CD4-positive, alpha-beta T cell treated with Interleukin-6 for 4 hours (primary cell): ENCODE data around the gene PLEKHA7.

Experiments
- DNase-seq: peaks from one replicate; pipeline ENCODE4 v3.0.0-alpha.2; 2020; ENCODE audit warnings: mixed read lengths

Gene PLEKHA7

DNA sequence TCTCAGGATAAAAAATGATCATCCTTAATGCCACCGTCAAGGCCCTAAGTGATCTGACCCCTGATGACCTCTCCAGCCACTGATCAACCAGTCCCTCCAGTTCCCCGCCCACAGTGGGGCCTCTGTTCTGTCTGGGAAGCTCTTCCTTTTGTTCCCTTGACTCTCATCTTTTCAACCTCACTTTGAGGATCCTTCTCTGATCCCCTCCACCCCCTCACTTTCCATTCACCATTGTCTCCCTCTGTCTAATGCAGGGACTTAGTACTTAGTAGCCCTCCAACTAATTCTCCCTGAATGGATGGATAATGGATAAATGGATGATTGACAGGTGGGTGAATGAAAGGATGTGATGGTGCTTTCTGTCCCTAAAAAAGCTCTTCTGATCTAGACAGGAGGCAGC is 230.1 kb downstream of the PLEKHA7 start:
- DNase-seq = no peak

DNA sequence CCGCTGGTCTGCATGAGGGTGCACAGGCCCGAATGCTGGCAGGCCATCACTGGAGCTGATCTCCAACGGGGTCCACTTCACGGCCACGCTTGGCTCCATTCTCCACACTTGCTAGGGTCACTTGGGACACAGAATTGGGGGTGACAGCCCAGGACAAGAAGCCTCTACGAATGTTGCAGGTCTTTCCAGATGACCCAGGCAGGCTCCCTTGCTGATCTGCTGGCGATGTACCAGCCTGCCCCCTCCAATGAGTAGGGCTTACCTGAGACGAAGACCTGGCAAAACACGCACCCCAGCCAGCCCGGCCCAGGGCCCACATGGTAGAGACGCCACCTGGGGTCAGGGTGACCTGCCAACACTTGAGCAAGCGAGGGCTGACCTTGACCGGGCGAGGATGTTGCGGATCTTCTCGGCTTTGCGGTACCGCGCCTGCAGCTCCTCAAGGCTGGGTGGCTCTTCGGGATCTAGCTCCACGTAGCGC is 230.9 kb downstream of the PLEKHA7 start:
- no peak for DNase-seq

DNA sequence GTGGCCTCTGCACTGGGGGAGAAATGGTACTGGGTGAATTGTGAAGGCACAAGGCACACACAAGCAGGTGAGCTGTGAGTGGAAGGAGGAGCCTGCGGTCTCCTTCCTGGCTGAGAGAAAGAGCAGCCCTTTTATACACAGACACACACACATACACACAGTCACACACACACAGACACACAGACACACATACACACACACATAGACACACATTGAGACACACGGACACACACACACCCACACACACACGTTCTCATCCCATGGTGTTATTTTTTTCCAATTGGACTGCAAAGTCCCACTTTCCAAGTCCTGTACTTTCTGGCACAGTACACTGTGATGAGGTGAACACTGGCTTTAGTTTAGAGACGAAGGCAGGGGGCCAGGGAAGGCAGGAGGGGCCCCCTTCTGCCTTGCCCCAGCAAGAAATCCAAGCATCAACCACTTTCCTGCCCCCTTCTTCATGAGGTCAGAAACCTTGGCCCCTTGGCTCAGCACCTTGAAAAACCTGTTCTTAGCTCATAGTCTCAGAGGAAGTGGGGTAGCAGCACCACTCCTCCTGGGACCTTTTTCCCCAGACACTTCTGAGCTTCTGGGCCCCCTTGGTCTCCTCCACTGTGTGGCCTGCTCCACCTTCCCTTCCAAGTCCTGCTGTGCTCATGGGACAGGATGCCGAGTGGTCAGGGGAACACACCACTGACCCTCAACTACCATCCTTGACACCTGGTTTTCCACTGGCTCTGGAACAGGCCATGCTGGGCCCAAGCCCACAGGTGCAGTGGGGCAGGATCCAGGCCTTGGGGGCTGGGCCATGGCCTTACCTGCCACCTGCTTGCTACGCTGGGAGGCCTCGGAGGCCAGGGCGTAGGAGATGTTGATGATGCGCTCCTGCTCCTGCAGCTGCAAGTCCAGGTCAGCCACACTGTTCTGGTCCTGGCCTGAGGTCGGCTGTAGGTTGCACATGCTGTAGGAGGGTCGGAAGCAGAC is 232.0 kb downstream of the PLEKHA7 start:
- DNase-seq = no peak

DNA sequence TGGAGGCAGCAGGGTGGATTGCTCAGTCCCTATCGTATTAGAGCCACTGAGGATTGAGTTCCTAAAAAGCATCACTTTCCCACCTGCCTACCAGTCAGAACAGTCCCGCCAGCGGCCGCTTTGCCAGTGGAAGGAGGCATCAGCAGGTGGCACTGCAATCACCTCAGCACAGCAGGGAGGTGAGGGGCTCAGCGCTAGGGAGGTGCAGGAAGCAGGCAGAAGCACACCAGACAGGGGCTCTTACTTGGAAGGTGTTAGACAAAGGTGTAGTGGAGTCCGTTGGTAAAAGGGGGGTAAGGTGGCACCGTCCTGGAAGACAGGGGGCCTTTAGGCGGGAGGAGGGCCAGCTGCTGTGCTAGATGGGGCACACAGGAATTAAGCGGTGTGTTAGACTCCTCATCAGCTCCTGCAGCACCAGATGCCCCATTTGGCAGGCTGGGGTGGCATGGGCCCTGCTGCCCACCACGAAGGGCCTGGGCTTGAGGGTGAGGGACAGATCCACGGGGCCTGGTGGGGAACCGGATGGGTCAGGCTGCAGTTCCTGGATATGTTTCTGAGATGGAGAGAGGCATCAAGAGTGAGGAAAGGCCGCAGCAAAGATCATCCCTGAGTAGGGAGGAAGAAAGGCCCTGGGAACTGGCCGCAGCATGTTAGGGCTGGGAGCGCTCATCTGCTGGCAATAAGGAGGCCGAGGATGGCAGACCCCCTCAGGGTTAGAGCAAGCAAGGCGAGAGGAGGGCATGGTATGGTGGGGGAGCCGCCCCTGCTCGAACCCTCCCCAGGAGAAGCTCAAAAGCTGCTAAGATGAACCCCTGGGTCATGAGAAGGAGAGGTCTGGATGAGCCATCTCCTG is 233.3 kb downstream of the PLEKHA7 start:
- DNase-seq = no peak

DNA sequence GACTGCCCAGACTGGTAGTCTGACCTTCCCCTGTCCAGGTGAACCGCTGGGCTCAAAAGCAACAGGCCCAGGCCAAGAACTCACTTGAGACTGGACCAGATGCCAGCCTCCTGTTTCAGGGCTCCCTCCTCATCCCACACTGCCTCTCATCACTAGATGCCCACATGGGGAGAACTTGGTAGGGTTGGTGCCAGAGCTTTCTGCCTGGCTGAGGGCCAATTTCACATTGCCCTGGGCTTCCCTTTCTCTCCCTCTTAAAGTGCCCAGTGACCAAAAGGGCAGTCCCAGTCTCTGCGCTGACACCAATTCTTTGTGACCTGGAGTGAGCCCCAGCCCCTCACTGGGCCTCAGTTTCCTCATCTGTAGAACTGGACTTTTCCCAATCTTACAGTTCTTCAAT is 234.1 kb downstream of the PLEKHA7 start:
- DNase-seq = no peak

DNA sequence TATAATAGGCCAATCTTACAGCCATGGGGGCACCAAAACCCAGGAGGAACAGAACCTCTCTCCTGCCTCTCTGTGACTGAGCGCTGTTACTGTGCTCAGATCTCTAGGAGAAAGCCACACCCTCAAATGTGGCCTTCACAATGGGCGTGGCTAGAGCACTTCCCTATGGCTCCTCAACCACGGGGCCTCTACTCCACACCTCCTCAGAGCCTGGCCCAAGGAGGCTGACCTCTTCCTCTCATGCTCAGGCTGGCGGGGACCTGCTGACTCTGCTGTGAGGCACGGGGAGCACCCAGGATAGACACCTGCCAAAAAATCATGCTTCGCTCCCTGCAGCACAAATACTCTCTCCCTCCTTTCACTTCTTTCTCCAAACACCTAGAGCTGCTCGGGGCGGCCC is 234.8 kb downstream of the PLEKHA7 start:
- no peak for DNase-seq

DNA sequence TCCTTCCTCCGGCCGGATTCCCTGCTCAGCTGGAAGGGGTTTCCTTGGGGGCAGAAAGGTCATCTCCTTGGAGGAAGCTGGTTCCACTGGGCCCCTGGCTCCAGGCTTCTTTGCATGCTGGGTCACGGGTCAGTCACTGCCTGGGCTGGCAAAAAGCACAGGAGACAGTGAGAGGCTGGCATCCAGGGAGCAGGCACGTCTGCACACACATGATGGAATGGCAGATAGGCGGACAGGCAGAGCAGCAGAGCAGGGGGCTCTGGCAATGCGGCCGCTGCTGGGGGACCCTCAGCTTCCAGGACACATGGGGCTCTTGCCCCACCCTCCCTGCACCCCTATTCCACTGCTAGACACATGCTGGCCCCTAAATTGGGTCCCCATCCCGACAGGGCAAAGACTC is 235.3 kb downstream of the PLEKHA7 start:
- DNase-seq = no peak

DNA sequence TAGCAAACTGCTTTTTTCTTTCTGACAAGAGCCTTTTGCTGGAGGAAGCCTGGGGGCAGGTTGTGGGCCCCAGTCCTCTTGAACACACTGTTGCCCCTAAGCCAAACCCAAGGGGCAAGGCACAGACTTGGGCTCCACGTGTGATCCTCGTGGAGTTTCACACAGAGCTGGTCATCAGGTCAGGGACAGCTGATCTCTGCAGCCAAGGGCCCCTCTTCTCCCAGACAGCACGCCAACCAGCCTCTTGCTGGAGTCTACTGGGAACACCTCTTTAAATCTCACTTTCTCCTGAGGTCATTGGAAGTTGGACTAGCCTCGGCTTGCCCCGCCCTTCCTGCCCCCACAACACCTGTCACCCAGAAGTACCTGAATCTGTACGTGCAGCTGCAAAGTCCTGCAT is 235.9 kb downstream of the PLEKHA7 start:
- no peak for DNase-seq

DNA sequence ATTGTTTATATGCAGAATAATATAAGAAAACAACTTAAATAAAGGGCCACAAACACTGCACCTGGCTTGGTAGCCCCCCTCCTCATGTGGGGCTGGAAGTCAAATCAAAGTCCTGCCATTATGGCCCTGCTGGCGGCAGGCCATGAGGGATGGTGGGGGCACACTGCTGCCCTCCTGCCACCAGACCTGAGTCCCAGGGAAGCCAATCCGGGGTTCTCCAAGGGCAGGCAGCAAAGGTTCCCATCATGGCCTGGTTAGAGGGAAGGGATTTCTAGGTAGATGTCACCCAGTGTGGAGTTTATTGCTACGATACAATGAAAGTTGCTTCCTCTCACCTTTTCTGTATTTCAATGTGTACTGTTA is 236.6 kb downstream of the PLEKHA7 start:
- no peak for DNase-seq

DNA sequence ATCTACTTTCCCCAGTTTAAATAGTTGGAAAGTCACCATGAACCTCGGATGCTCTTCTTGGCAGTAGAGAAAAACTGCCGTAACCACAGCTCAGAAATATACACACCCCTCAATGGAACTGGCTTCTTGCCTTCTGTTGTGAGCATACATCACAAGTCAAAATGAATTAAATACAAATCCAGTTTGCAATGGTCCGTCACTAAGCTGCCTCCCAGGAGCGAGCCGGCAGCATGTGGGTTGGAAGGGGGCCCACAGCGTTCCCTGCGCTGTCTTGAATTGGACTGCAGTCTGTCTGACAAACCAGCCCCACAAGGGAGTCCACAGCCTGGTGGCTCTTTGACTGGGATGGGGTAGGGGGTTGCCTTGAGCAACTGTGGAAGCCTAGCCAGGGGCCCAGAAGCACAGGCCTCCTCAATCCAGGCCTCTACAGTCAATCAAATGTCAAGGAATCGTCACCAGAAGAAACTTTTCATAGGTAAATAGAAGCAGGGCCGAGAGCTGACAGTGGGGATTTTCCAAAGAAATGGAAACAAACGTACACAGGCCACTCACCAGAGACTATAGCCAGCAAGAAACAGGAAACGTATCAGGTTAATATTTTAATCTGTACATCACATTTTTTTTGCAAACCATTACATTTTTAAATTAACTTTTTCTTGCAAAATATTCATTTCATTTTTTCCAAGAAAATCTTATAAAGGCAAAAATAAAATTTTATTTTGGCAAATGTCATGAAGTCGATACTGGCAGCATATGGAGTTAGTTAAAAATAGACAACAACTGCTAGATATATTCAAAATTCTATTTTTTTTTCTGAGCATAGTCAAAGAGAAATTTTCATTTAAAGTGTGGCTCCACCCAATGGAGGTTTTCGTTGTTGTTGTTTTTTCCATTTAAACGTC is 237.3 kb downstream of the PLEKHA7 start:
- no peak for DNase-seq

DNA sequence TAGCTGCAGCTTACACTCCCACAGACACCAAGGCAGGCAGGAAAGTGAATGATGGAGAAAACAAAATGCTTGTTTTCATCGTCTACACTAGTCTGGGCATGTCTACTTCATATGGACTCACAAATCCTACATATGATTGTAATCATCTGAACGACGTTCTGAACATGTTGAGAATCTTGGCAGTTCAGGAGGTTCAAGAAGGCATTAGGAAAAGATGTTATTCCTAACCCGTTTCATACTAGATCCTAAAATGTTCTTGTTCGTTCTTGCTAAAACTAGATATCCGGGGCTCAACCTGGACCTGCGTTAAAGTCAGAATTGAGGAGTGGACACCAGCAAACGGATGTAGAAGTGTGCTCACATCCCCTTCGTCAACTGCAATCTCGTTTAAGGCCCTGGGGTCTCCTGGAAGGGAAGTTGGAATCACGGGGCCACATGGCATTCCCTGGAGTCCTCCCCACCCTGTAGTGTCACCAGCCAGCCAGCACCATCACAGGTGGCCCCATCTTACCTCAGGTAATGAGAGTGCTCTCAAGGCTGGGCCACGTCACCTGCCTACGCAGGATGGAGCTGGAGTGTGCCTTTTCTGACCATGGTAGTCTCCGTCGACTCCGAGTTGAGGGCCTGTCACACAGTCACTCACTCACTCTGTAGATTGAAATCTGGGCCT is 238.5 kb downstream of the PLEKHA7 start:
- no peak for DNase-seq

DNA sequence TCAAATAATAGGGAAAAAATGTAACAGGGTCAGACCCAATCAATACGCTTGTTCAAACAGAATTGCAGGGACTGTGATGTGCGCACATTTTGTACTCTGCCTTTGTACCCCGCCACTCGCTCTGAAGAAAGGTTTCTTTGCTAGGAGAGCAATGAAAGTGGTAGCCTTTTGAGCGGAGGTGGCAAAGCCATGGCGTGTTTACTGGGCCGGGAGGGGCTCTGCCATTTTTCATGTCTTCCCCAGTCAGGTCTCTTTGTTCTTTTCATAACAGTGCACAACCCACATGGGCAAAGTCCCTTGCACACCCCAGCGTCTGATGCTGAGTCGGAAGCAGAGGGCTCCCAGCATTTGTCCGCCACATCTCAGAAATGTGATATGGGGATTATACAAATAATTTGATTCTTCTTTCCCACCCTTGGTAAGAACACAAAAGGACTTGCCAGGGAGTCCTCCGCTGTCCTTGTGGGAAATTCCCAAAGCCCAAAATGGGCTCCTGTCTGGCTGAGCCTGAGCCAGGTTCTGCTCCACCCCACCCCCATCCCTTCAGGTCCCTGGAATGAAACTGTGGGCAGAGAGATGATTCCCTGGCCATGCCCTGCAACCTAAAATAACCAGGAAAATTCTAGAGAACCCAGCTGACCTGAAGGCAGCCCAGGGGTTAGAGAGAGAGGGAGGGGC is 239.1 kb downstream of the PLEKHA7 start:
- DNase-seq = no peak

DNA sequence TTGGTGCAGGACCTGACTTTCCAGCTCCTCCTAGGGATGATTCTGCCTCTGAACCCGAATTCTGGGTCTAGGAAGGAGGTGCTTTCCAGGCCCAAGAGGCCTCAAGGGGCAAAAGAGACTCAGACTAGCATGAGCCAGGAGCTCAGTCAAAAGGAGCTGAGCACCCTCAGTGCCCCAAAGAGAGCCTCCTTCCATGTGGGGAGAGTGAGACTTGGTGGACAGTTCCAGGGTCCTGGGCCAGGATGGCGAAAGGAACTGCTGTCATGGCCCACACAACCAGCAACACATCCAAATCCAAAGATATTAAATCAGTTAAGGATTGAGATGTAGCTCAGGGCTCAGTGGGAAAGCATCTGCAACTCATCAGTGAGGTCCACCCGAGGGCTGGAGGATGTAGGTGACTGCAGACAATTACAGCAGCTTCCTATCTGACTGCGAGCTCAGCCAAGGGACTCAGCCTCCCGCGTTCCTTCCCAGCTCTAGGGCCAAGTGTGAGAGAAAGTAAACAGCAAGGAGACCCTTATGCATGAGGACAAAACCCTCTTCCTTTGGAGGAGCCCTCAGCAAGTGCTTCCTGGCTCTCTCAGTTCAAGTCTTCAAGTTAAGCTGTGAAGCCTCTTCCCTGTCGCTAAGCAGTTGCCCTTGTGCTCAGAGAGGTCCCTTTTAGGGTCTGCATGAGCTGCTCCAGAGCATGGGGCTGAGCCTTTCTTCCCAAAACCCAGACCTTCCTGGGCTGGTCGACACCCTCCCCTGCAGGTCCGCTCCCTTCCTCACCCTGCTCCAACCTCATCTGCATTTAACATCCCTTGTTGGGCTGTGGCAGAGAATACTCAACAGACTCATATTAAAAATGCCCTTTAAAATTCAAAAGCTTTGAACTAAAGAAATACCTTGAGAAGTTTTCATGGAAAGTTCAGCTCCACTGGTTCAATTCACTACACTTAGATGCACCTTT is 240.0 kb downstream of the PLEKHA7 start:
- no peak for DNase-seq

DNA sequence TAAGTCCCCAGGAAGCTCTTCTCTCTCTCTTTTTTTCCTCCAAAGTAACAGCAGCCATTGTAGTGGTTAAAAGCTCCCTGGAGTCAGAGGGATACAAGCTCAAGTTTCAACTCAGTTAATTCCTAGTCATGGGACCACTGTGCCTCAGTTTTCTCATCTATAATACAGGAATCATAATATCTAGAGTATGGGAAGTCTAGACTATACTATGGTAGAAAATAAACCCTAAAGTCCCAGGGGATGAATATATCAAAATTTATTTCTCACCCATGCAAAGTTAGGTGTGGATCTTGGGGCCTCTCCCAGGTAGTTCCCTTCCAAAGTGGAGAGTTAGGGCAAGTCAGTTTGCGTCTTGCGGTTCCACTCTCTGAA is 242.1 kb downstream of the PLEKHA7 start:
- DNase-seq = no peak

DNA sequence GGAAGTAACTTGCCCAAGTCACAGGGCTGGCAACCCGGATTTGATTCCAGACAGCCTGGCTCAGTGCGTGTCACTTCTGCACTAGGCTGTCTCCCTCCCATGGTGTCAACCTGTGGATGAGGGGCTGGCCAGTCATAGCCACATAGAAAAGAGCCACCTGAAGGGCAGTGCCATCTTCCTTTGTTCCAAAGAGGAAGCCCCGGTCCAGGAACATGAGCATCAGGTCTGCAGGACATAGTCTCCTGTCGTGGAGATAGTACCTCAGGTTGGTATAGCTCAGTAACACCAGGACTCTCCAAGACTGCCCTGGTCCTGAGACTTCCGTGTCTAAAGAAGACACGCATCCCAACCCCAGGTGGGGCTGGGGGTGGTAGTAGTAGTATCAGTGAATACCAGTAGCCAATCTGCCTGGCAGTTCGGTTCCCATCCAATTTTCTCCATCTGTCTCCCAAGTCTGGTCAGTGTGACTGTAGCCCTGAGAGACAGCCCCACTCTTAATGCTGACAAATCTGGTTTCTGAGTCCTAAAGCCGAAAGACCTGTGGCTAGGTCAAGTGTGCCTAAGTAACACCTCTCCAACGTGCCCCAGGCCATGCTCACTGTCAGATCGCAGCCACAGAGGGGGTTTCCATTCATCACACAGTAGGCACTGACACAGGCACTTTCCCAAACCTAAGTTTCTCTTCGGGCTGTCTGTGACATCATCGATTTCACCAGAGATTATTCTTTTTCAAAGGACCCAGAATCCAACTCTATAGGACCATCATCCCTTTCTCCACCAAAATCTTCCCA is 242.7 kb downstream of the PLEKHA7 start:
- DNase-seq = no peak

DNA sequence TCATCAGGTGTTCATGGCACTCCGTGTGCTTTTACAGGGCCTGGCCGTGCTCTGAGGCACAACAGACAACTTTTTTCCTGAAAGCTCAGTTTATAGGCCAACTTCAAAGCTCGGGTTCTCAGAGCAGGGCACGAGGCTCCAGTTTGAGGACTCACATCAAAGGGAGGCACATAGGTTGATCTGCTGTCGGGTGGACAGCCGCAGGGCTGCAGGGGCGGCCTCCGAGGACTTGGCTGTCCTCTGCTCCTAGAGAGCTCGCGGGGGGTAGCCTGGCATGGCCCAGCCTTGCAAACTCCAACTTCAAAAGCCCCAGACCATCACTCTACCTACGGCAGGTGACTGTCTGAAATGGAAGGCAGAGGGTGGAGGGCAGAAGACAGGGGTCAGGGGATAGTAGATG is 244.2 kb downstream of the PLEKHA7 start:
- DNase-seq = no peak

DNA sequence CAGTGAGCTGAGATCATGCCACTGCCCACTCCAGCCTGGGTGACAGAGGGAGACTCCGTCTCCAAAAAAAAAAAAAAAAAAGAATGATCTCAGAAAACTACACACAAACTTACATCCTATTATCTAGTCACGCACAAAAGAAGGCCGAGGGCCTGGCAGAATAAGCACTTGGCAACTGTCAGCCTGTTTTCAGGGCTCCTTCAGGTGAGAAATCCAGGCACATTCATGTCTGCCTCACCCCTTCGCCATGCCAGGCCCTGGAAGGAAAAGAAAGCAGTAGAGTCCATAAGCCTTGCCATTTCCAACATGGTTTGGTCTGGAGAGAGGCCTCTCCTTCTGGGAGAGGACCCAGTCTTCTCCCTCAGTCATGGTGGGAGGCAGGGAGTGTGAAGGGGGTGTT is 244.8 kb downstream of the PLEKHA7 start:
- no peak for DNase-seq

DNA sequence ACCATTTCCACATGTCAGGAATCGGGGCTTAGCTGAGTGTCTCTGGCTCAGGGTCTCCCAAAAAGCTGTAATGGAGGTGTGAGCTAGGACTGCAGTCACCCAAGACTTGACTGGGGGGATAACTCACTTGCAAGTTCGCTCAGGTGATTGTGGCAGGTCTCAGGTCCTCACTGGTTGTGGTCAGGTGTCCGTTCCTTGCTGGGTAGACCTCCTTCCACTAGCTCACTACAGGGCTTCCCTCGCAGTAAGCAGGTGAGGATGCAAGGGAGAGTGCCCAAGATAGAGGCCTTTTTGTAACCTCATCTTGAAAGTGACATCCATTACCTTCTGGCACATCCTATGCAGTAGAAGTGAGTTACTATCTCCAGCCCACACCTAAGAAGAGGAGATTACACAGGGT is 246.3 kb downstream of the PLEKHA7 start:
- no peak for DNase-seq

DNA sequence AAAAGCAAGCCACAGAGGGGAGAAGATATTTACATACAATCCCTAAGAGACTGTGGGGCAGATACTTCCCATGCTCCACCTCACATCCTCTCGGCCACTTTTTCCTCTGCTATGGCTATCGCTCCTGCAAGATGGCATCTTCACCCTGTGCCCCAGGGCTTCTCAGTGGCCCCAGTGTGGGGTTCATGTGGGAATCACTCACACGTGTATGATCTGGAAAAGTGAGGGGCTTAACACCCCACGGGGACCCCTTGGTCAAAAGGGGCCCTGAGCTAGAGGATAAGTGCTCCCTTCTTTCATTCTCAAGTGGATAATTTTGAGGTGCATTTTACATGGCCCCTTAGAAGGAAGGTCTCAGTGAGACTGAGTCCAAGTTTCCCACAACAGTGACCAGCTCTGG is 247.1 kb downstream of the PLEKHA7 start:
- no peak for DNase-seq

DNA sequence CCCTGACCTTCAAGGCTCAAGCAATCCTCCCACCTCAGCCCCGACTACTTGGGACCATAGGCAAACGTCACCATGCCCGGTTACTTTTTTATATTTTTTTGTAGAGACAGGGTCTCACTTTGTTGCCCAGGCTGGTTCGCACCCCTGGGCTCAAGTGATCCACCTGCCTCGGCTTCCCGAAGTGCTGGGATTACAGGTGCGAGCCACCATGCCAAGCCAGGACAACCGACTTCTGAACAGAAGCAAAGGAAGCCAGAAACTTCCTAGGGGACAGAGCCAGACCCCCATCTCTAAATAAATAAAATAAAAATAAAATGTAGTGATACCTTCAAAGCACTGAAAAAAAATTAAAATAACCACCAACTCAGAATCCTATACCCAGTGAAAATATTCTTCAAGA is 249.3 kb downstream of the PLEKHA7 start:
- no peak for DNase-seq
